Psoas muscle (tissue), 8 donors: ENCODE data around the gene NYNRIN. TPM values are rescaled to one million over a fixed set of nuclear protein-coding genes. Genes with fewer than 3 reads are reported as not detected.

Experiments
- ATAC-seq, 4 donors: fragments of 200-7000 bp; cut with Tn5 transposase; one replicate each; pipeline ENCODE4 v1.9.1; 2020; ENCODE audit warnings: moderate library complexity in 3 of 4, mild to moderate bottlenecking in 2 of 4
- DNase-seq, 2 donors: peaks; one replicate each; pipeline ENCODE4 v3.0.0-alpha.2; 2020
- H3K27ac ChIP-seq: fragments of 200-600 bp; one replicate; pipeline ENCODE4 v1.8.0; 2022
- H3K27me3 ChIP-seq, 3 donors: fragments of 200-600 bp in 1 of 3; one replicate each; pipeline versions ENCODE4 v1.6.1 to v1.8.0; 2013 to 2022; ENCODE audit warnings: low read length in 2 of 3, mild to moderate bottlenecking in 2 of 3, moderate library complexity in 1 of 3; ENCODE audit not compliant: insufficient read depth in 3 of 3
- H3K36me3 ChIP-seq, 2 donors: fragments of 200-600 bp in 1 of 2; one replicate each; pipeline versions ENCODE4 v1.6.1 to v1.8.0; 2013 to 2022; ENCODE audit warnings: low read depth in 1 of 2, mild to moderate bottlenecking in 1 of 2, moderate library complexity in 1 of 2; ENCODE audit not compliant: insufficient read depth in 1 of 2
- H3K4me1 ChIP-seq: fragments of 200-600 bp; one replicate; pipeline ENCODE4 v1.8.0; 2022
- H3K4me3 ChIP-seq: fragments of 200-600 bp; one replicate; pipeline ENCODE4 v1.8.0; 2022; ENCODE audit warnings: mild to moderate bottlenecking
- H3K9me3 ChIP-seq: fragments of 200-600 bp; one replicate; pipeline ENCODE4 v1.8.0; 2022
- CTCF ChIP-seq: fragments of 200-600 bp; IDR thresholded peaks from one replicate; pipeline ENCODE4 v1.8.0; 2022; ENCODE audit warnings: antibody characterized with exemption
- WGBS, 3 donors: extraction: QIAGEN DNeasy Blood & Tissue Kit; methylation state at CpG; one replicate each; pipeline versions ENCODE4 v1.1.6 to v1.1.7; 2013; 5-methylcytosine and 5-hydroxymethylcytosine counted together
- intact Hi-C, 2 donors: fragments of 100-400 bp; cut with DNase I; formaldehyde crosslinking; loops; one replicate each; pipeline versions ENCODE4 v1.11.0 to v1.14.2; 2022
- polyA plus RNA-seq, 3 donors: library from polyadenylated mRNA; stranded (reverse); fragments of 200-250 nt; gene quantifications; one replicate each; pipeline ENCODE4 v1.2.3, GENCODE V29; 2013
- total RNA-seq, 4 donors: library from RNA; stranded (reverse); fragmentation: NEBNext Ultra II Directional in 2 of 4; extraction: Animal tissue kit (Norgen Biotek cat#: 25700) in 2 of 4; gene quantifications; one replicate each; pipeline versions ENCODE4 v1.2.1 to v1.2.4, GENCODE V29; 2021 to 2023
- donor health status: healthy with polysubstance abuse.
- donor health status: DM: no; HTN: no; CAD: no; lungs with moderate emphysema.
- donor health status: Bipolar disorder and iron deficiency.
- donor health status: healthy.
- donor health status: DM: yes; HTN: yes; CAD: no.
- donor health status: DM: no; HTN: no; CAD: no.
- donor health status: DM: no; HTN: no; CAD: no.
- donor health status: DM: yes; HTN: yes; CAD: no.

The NYNRIN gene
- total and polyA plus RNA-seq, 7 donors: 1.1 to 8.0 (median 2.1) TPM

DNA sequence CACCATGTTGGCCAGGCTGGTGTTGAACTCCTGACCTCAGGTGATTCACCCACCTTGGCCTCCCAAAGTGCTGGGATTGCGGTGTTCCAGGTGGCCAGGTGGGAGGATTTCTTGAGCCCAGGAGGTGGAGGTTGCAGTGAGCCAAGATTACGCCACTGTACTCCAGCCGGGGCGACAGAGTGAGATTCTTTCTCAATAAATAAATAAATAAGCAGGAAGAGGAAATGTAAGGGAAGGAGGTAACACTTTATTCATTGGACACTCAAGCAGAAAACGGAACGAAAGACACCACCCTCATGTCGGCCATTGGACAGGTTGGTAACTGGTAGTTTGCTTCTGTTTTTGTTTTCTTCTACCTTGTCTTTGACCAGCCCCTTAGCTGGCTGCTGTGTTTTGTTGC is 43.8 kb upstream of the NYNRIN start:
- no peak for ATAC-seq
- H3K27me3 ChIP-seq: peaks cover 0 to 39% (median 0%) of the 10 kb centered on the region in 3 donors
- no peaks in the 10 kb centered on the region for H3K4me1 ChIP-seq
- no peak overlapping the region for H3K4me3 ChIP-seq
- no peak for TF ChIP-seq CTCF
- WGBS, 3 donors: 86 to 95% (median 91%) methylated on average over 7 of the region's 7 CpGs
- H3K36me3 ChIP-seq: no peaks in the 10 kb centered on the region
- intact Hi-C loops: no loop called here
- DNase-seq: no peak
- no peaks in the 10 kb centered on the region for H3K9me3 ChIP-seq
- H3K27ac ChIP-seq: no peak overlapping the region

- Histone ChIP-seq H3K27me3 (peaks cover 0 to 35% (median 0%) of the 10 kb centered on the region in 3 donors), H3K9me3 (no peaks in the 10 kb centered on the region), H3K4me1 (no peaks in the 10 kb centered on the region), H3K36me3 (no peaks in the 10 kb centered on the region), H3K27ac (no peak overlapping the region), H3K4me3 (no peak overlapping the region)
- TF ChIP-seq CTCF: no peak
- intact Hi-C loops: no loop called here
- 83 to 89% (median 85%) methylated on average over 4 of the region's 4 CpGs for WGBS, 3 donors
- ATAC-seq (no peak), DNase-seq (no peak)
These were observed 42.6 kb upstream of the NYNRIN start for GRCh38 chr14:24356208-24356607.

DNA sequence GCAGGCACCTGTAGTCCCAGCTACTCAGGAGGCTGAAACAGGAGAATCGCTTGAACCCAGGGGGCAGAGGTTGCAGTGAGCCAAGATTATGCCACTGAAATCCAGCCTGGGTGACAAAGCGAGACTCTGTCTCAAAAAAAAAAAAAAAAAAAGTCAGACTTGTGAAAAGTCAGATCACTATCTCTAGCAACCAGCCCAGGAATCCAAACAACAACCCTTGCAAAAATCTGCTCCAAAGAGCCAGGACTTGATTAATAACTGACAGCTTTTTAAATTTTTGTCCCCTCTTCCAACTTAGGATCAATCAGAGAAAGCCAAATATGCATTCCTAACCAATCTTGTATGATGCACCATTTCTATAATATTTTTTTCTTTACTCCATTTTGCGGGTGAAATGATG is 38.5 kb upstream of the NYNRIN start:
- DNase-seq (no peak), ATAC-seq (no peak)
- 84 to 89% (median 88%) methylated on average over 3 of the region's 3 CpGs for WGBS, 3 donors
- peaks cover 3% of the 10 kb centered on the region for H3K4me1 ChIP-seq
- TF ChIP-seq CTCF: no peak
- peaks cover 0 to 31% (median 0%) of the 10 kb centered on the region in 3 donors for H3K27me3 ChIP-seq
- H3K36me3 ChIP-seq: no peaks in the 10 kb centered on the region
- H3K9me3 ChIP-seq: no peaks in the 10 kb centered on the region
- H3K4me3 ChIP-seq: no peak overlapping the region
- no peak overlapping the region for H3K27ac ChIP-seq
- intact Hi-C loops: no loop called here

DNA sequence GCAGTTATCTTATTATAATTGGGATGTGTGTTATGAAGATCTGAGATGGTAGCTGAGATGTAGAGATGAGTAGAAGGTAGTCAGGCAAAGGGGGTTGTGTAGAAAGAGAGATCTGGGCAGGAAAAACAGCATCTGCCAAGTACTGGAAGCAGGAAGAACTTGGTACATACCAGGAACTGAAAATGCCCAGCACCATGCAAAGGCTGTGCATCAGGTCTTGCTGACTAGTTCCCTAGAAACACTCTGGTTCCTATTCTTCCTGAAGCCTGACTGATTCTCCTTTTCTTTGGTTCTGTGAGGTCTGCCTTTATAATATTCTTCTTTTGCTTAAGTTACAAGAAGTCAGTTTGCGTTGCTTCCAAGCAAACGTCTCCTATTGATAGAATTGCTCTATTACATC is 37.5 kb upstream of the NYNRIN start:
- peaks cover 0 to 41% (median 2%) of the 10 kb centered on the region in 3 donors for H3K27me3 ChIP-seq
- no peak for TF ChIP-seq CTCF
- H3K27ac ChIP-seq: no peak overlapping the region
- intact Hi-C loops: no loop called here
- peaks cover 6% of the 10 kb centered on the region for H3K4me1 ChIP-seq
- no peaks in the 10 kb centered on the region for H3K9me3 ChIP-seq
- ATAC-seq: no peak
- no peaks in the 10 kb centered on the region for H3K36me3 ChIP-seq
- WGBS, 3 donors: 71 to 84% (median 74%) methylated on average over 2 of the region's 2 CpGs
- H3K4me3 ChIP-seq: no peak overlapping the region
- no peak for DNase-seq

GRCh38 chr14:24362241-24362960 is 36.4 kb upstream of the NYNRIN start:
- Histone ChIP-seq H3K9me3 (no peaks in the 10 kb centered on the region), H3K27ac (no peak overlapping the region), H3K4me1 (peaks cover 10% of the 10 kb centered on the region), H3K36me3 (no peaks in the 10 kb centered on the region), H3K27me3 (peaks cover 0 to 52% (median 4%) of the 10 kb centered on the region in 3 donors), H3K4me3 (no peak overlapping the region)
- WGBS, 3 donors: 39 to 49% (median 44%) methylated on average over 2 of the region's 2 CpGs
- no peak for TF ChIP-seq CTCF
- ATAC-seq (no peak), DNase-seq (no peak)
- intact Hi-C loops: no loop called here
